ENCODE results near the gene B3GALNT2. TPM values are rescaled to one million over a fixed set of nuclear protein-coding genes. Genes with fewer than 3 reads are reported as not detected.

B3GALNT2 gene
- total and polyA plus RNA-seq, 2 of the 4 experiments (the other 2 are of a cell fraction): 11.0 to 32.8 TPM

DNA sequence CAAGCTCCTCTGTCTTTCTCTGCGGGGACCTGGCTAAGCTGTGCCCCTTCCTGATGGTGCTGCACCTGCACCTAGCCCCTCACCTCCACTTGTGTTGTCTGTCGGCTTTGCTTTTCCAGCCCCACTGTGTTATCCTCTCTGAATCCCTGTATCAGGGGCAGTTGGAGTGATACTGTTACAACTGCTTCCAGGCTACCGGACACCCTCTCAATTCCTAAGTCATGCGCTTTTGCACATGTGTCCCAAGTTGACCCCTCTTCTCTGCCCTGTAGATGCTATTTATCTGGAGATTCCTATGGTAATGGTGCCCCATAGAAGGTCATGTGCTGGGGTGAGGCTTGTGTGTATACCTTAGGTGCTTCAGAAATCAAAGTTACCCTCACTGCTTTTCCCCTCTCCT lies 78.1 kb downstream of the B3GALNT2 start:
- Histone ChIP-seq H3K4me3 (ENCODE audit: insufficient read depth, low read depth, low read length) (no peak overlapping the region), H2BK20ac (ENCODE audit: low read depth, low read length) (no peak overlapping the region), H3K56ac (ENCODE audit: extremely low read depth, insufficient read depth, low read length) (no peak overlapping the region), H3K23ac (ENCODE audit: low read depth, low read length) (no peak overlapping the region), H2AK9ac (replicated peaks; ENCODE audit: low read depth, low read length, poor library complexity) (no peak overlapping the region), H4K20me1 (ENCODE audit: insufficient read depth, low read length) (peaks cover 8% of the 10 kb centered on the region; the same call in 1 of the 2 replicates), H4K8ac (ENCODE audit: low read depth in 2 of 2, low read length in 2 of 2) (no peak overlapping the region), H3K36me3 (ENCODE audit: control insufficient read depth, insufficient read depth, low read length) (no peaks in the 10 kb centered on the region; the same call in 1 of the 2 replicates), H3K27ac (ENCODE audit: insufficient read depth, low read length) (no peak overlapping the region), H3K18ac (ENCODE audit: low read depth, low read length) (no peak overlapping the region), H2BK15ac (ENCODE audit: low read depth, low read length) (no peak overlapping the region), H3K14ac (replicated peaks; ENCODE audit: low read depth, low read length) (no peak overlapping the region), H2AFZ (replicated peaks; ENCODE audit: low read length, poor library complexity) (no peak overlapping the region), H2BK5ac (ENCODE audit: low read depth, low read length, poor library complexity, severe bottlenecking) (no peak overlapping the region), H3K79me1 (ENCODE audit: low read depth in 1 of 2, low read length in 2 of 2) (peaks cover 0 to 53% of the 10 kb centered on the region in 2 experiments; a peak in 3 of 4 replicates), H3K27me3 (ENCODE audit: control insufficient read depth, insufficient read depth, low read length) (no peaks in the 10 kb centered on the region), H3K9ac (ENCODE audit: low read depth, low read length) (no peak overlapping the region), H3K9me1 (ENCODE audit: insufficient read depth, low read length) (peaks cover 10% of the 10 kb centered on the region; the same call in 1 of the 2 replicates), H3K4me1 (ENCODE audit: control insufficient read depth, insufficient read depth, low read length) (no peaks in the 10 kb centered on the region), H3K4me2 (ENCODE audit: low read depth, low read length) (no peak overlapping the region), H3K4ac (ENCODE audit: low read depth, low read length) (no peak overlapping the region), H2BK120ac (ENCODE audit: low read depth, low read length) (no peak overlapping the region), H4K5ac (ENCODE audit: low read depth, low read length) (no peak overlapping the region), H3K9me3 (ENCODE audit: control insufficient read depth, insufficient read depth, low read length) (no peaks in the 10 kb centered on the region), H2AK5ac (ENCODE audit: low read depth, low read length) (no peak overlapping the region), H4K91ac (ENCODE audit: insufficient read depth, low read depth, low read length) (no peak overlapping the region)
- BruUV-seq (replicated peaks): no TSS peak
- intact Hi-C loops (cut with micrococcal nuclease) (no loop called here), dilution Hi-C loops (cut with HindIII; ENCODE audit: low sequenced_read_pairs, unreplicated experiment) (no loop called here), in situ Hi-C loops (cut with MboI; ENCODE audit: low sequenced_read_pairs) (no loop called here)
- TF ChIP-seq, protein P1, sequence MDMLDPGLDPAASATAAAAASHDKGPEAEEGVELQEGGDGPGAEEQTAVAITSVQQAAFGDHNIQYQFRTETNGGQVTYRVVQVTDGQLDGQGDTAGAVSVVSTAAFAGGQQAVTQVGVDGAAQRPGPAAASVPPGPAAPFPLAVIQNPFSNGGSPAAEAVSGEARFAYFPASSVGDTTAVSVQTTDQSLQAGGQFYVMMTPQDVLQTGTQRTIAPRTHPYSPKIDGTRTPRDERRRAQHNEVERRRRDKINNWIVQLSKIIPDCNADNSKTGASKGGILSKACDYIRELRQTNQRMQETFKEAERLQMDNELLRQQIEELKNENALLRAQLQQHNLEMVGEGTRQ (IDR thresholded peaks at IDR 0.05; ENCODE audit: low read depth, low read length): no peak
- no peak for TF ChIP-seq POLR2A (IDR thresholded peaks at IDR 0.05; ENCODE audit: low read depth, low read length)
- TF ChIP-seq MXI1 (IDR thresholded peaks at IDR 0.05; ENCODE audit: borderline replicate concordance, low read depth, low read length): no peak
- TF ChIP-seq CEBPB (IDR thresholded peaks at IDR 0.05; ENCODE audit: low read depth, low read length): no peak
- TF ChIP-seq SMC3 (IDR thresholded peaks at IDR 0.05; ENCODE audit: low read depth, low read length): no peak
- no peak for TF ChIP-seq RCOR1 (IDR thresholded peaks at IDR 0.05; ENCODE audit: insufficient replicate concordance, low read length)
- TF ChIP-seq NFE2L2 (IDR thresholded peaks at IDR 0.05; ENCODE audit: low read depth, low read length): no peak
- no peak for TF ChIP-seq MAZ (IDR thresholded peaks at IDR 0.05; ENCODE audit: borderline replicate concordance, low read depth, low read length)
- no peak for TF ChIP-seq FOS (IDR thresholded peaks at IDR 0.05; ENCODE audit: low read depth, low read length)
- no peak for TF ChIP-seq MAFK (IDR thresholded peaks at IDR 0.05; ENCODE audit: low read depth, low read length)
- no CpG with 5 or more reads among the region's 4 CpGs for WGBS, 2 experiments (ENCODE audit: extremely low coverage in 2 of 2, insufficient read length in 1 of 2)
- ChIA-PET POLR2A (ENCODE audit: unreplicated experiment) (no interaction called here), CTCF (interaction anchor here (0.6 kb wide), 1 partner anchor 43 kb away, joined by 3 read pairs; no protein-coding TSS in a partner anchor)
- DNase-seq: no peak
- ATAC-seq (ENCODE audit: low read depth): no peak

Measured in IMR-90 (cell line).